Activated naive CD8-positive, alpha-beta T cell treated with anti-CD3 and anti-CD28 coated beads for 36 hours (primary cell): Measurements from ENCODE around the gene MAST4. TPM values are rescaled to one million over a fixed set of nuclear protein-coding genes. Genes with fewer than 3 reads are reported as not detected.

ENCODE experiments used
- DNase-seq: peaks from one replicate; pipeline ENCODE4 v3.0.0; 2021
- H3K27ac Mint-ChIP-seq: one replicate; pipeline ENCODE4 v1.8.0; 2022; ENCODE audit warnings: mild to moderate bottlenecking, moderate library complexity, mixed read lengths
- H3K27me3 Mint-ChIP-seq: one replicate; pipeline ENCODE4 v1.8.0; 2022; ENCODE audit warnings: mild to moderate bottlenecking, mixed read lengths
- H3K36me3 Mint-ChIP-seq: one replicate; pipeline ENCODE4 v1.8.0; 2021; ENCODE audit warnings: mild to moderate bottlenecking, mixed read lengths
- H3K4me1 Mint-ChIP-seq: one replicate; pipeline ENCODE4 v1.8.0; 2021; ENCODE audit warnings: mixed read lengths
- H3K4me3 Mint-ChIP-seq: one replicate; pipeline ENCODE4 v1.8.0; 2022; ENCODE audit warnings: mild to moderate bottlenecking, moderate library complexity, mixed read lengths
- H3K9me3 Mint-ChIP-seq: one replicate; pipeline ENCODE4 v1.8.0; 2022; ENCODE audit warnings: mixed read lengths
- total RNA-seq, 2 experiments: library from RNA; stranded (reverse); gene quantifications; one replicate each; pipeline ENCODE4 v1.2.3, GENCODE V29; 2021

Gene MAST4
- total RNA-seq, 2 experiments from 2014 or later = 8.9 to 9.8 TPM

DNA sequence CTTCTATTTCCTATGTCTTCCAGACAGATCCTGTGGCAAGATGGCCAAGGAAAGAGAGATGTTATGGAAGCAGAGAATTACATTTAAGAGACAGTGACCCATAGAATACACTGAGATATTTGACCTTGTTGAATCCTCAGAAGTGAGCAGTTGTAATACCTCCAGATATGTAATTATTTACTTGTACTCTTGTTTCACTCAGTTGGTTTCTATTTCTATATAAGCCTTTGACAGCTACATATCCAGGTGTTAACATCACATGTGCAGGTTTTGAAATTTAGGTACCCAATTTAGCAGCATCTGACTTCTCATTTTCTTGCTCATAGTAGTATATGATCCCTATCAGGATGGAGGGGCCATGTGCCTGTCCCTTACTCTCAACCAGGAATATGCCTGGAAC lies 330.9 kb downstream of the MAST4 start:
- no peak for DNase-seq

DNA sequence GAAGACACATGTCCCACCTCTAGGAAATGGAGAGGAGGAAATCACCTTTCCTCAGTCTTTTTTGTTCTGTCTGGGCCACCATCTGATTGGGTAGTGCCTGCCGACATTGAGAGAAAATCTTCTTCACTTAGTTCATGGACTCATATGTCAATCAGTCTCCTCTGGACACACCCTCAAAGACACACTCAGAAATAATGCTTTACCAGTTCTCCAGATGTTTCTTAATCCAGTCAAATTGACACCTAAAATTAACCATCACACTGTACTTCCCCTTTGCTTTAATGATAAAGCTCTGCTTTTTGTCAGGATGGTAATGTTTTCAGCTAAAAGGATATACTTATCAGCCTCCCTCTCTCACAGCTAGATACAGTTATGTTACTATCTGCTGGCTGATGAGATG lies 333.1 kb downstream of the MAST4 start:
- Mint-ChIP-seq H3K4me1 (peaks cover 3% of the 10 kb centered on the region), H3K27ac (no peak overlapping the region), H3K27me3 (peaks cover 22% of the 10 kb centered on the region), H3K4me3 (no peak overlapping the region), H3K36me3 (no peaks in the 10 kb centered on the region), H3K9me3 (no peaks in the 10 kb centered on the region)
- DNase-seq = no peak

More for the DNA sequence above, 330.9 kb downstream of the MAST4 start:
- Mint-ChIP-seq H3K4me1 (peaks cover 6% of the 10 kb centered on the region), H3K9me3 (no peaks in the 10 kb centered on the region), H3K27ac (no peak overlapping the region), H3K4me3 (no peak overlapping the region), H3K36me3 (no peaks in the 10 kb centered on the region), H3K27me3 (peaks cover 25% of the 10 kb centered on the region)

GRCh38 chr5:66929995-66930394 lies 333.8 kb downstream of the MAST4 start:
- peaks cover 3% of the 10 kb centered on the region for H3K4me1 Mint-ChIP-seq
- no peak overlapping the region for H3K27ac Mint-ChIP-seq
- H3K36me3 Mint-ChIP-seq = no peaks in the 10 kb centered on the region
- no peak overlapping the region for H3K4me3 Mint-ChIP-seq
- H3K9me3 Mint-ChIP-seq = no peaks in the 10 kb centered on the region
- no peak for DNase-seq
- peaks cover 24% of the 10 kb centered on the region for H3K27me3 Mint-ChIP-seq

DNA sequence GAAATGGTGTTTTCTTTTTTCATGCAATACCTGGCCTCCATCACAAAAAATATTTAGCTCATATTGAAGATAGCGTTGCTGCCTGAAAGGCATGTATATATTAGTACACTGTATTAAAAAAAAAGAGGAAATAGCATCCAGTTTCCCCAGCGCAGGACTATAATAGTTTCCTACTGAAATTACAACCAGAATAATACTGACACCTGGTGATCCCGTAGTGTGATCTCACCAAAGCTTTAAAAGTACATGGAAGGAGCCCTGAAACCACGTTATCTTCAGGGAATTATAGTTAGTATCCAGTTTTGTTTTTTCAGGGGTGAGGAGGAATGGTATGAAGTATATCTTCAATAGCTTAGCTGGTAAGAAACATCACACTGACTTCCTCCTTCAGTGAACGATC lies 335.5 kb downstream of the MAST4 start:
- H3K27ac Mint-ChIP-seq = no peak overlapping the region
- peaks cover 22% of the 10 kb centered on the region for H3K27me3 Mint-ChIP-seq
- no peaks in the 10 kb centered on the region for H3K36me3 Mint-ChIP-seq
- H3K9me3 Mint-ChIP-seq = no peaks in the 10 kb centered on the region
- H3K4me1 Mint-ChIP-seq = peaks cover 3% of the 10 kb centered on the region
- H3K4me3 Mint-ChIP-seq = no peak overlapping the region
- no peak for DNase-seq

- Mint-ChIP-seq H3K4me3 (no peak overlapping the region), H3K4me1 (peaks cover 3% of the 10 kb centered on the region), H3K9me3 (no peaks in the 10 kb centered on the region), H3K27me3 (peaks cover 25% of the 10 kb centered on the region), H3K27ac (no peak overlapping the region), H3K36me3 (no peaks in the 10 kb centered on the region)
- no peak for DNase-seq
Observed at GRCh38 chr5:66932457-66932856, 336.3 kb downstream of the MAST4 start.

GRCh38 chr5:66933066-66933465 lies 336.9 kb downstream of the MAST4 start:
- no peaks in the 10 kb centered on the region for H3K9me3 Mint-ChIP-seq
- DNase-seq = no peak
- H3K27ac Mint-ChIP-seq = no peak overlapping the region
- peaks cover 3% of the 10 kb centered on the region for H3K4me1 Mint-ChIP-seq
- peaks cover 24% of the 10 kb centered on the region for H3K27me3 Mint-ChIP-seq
- no peak overlapping the region for H3K4me3 Mint-ChIP-seq
- no peaks in the 10 kb centered on the region for H3K36me3 Mint-ChIP-seq

DNA sequence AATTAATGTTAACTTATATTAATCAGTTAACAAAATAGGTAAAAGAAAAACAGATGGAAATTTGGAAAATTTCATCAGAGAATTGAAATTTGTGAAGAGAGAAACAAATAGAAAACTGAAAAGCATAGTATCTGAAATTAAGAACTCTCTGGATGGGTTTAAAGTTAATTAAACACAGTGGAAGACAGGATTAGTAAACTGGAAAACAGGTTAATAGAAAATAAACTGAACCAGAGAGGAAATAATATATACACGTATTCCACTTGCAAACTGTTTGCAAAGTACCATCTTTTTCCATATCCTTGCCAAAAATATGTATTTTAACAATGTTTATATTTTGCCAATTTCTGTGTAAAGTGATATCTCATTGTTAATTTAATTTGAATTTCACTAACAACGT lies 342.9 kb downstream of the MAST4 start:
- peaks cover 6% of the 10 kb centered on the region for H3K9me3 Mint-ChIP-seq
- no peaks in the 10 kb centered on the region for H3K36me3 Mint-ChIP-seq
- H3K4me1 Mint-ChIP-seq = peaks cover 2% of the 10 kb centered on the region
- peaks cover 13% of the 10 kb centered on the region for H3K27me3 Mint-ChIP-seq
- H3K27ac Mint-ChIP-seq = no peak overlapping the region
- H3K4me3 Mint-ChIP-seq = no peak overlapping the region
- DNase-seq = no peak

DNA sequence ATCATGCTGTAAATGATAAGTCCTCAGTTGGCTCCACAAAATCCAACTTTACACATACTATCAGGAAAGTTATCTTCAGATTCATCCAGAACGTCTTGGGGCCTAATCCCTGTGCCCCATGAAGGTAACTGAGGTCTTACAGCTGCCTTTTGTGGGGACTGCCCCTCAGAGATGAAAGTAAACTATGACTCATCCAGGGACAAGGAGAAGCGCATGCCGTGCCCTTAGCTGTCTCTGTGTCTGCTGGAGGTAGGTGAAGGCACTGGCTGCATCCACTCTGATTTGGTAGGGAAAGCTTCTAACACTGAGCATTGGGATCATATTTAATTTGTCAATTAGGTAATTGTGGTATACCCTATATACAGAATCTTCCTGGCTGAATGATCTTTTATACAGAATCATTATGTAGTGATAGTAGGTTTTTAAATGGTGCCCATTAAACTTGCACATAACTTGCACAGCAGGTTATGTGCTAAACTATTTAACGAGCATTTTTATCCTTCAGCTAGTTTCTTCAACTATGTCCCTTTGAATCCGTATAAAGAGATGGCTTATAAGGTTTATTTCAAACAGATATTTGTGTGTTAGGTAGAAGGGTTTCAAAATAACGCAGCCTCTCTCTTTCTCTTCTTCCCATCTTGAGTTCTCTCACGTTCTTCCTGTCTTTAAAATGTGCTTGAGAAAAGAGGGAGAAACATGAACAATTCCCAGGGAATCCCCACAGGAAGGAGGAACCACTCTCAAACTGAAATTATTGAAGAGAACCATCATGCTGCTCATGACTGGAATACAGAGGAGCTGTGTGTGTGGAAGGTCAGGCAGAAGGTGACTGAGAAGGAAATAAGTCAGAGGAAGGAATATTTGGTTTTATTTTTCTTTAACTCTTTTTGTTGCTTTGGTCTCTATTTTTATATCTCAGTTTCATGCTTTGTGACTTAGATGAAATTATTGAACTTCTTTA lies 349.5 kb downstream of the MAST4 start:
- Mint-ChIP-seq H3K27ac (no peak overlapping the region), H3K4me3 (no peak overlapping the region), H3K27me3 (peaks cover 3% of the 10 kb centered on the region), H3K4me1 (peaks cover 11% of the 10 kb centered on the region), H3K9me3 (no peaks in the 10 kb centered on the region), H3K36me3 (no peaks in the 10 kb centered on the region)
- peak; percentile 25 for DNase-seq

- Mint-ChIP-seq H3K36me3 (no peaks in the 10 kb centered on the region), H3K4me3 (no peak overlapping the region), H3K27me3 (peaks cover 3% of the 10 kb centered on the region), H3K27ac (no peak overlapping the region), H3K9me3 (no peaks in the 10 kb centered on the region), H3K4me1 (peaks cover 11% of the 10 kb centered on the region)
- no peak for DNase-seq
Observed at GRCh38 chr5:66947458-66947857, 351.3 kb downstream of the MAST4 start.

DNA sequence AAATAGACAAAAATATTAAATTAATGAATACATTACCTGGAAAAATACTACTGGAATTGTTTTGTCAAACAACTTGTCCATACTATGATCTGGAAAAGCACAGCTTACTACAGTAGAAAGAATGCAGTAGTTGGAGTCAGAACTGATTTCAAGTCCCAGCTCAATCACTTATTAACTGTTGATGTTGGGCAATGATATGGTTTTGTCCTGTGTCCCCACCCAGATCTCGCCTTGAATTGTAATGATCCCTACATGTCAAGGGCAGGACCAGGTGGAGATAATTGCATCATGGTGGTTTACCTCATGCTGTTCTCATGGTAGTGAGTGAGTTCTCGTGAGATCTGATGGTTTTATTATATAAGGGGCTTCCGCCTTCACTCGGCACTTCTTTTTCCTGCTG lies 352.9 kb downstream of the MAST4 start:
- H3K9me3 Mint-ChIP-seq = no peaks in the 10 kb centered on the region
- peaks cover 3% of the 10 kb centered on the region for H3K27me3 Mint-ChIP-seq
- H3K4me3 Mint-ChIP-seq = no peak overlapping the region
- no peak for DNase-seq
- H3K36me3 Mint-ChIP-seq = no peaks in the 10 kb centered on the region
- H3K4me1 Mint-ChIP-seq = peaks cover 14% of the 10 kb centered on the region
- no peak overlapping the region for H3K27ac Mint-ChIP-seq

GRCh38 chr5:66952153-66952552 lies 356.0 kb downstream of the MAST4 start:
- no peak overlapping the region for H3K27ac Mint-ChIP-seq
- DNase-seq = no peak
- peaks cover 5% of the 10 kb centered on the region for H3K4me1 Mint-ChIP-seq
- H3K4me3 Mint-ChIP-seq = no peak overlapping the region
- no peaks in the 10 kb centered on the region for H3K9me3 Mint-ChIP-seq
- H3K36me3 Mint-ChIP-seq = no peaks in the 10 kb centered on the region
- peaks cover 4% of the 10 kb centered on the region for H3K27me3 Mint-ChIP-seq

GRCh38 chr5:66956439-66956838 lies 360.2 kb downstream of the MAST4 start:
- DNase-seq = no peak
- H3K27me3 Mint-ChIP-seq = peaks cover 8% of the 10 kb centered on the region

GRCh38 chr5:66958201-66958979 lies 362.2 kb downstream of the MAST4 start:
- Mint-ChIP-seq H3K9me3 (no peaks in the 10 kb centered on the region), H3K4me1 (no peaks in the 10 kb centered on the region), H3K36me3 (no peaks in the 10 kb centered on the region), H3K27ac (no peak overlapping the region), H3K27me3 (peaks cover 10% of the 10 kb centered on the region), H3K4me3 (no peak overlapping the region)
- no peak for DNase-seq

More at GRCh38 chr5:66956439-66956838, 360.2 kb downstream of the MAST4 start:
- Mint-ChIP-seq H3K27ac (no peak overlapping the region), H3K9me3 (no peaks in the 10 kb centered on the region), H3K4me1 (peaks cover 5% of the 10 kb centered on the region), H3K4me3 (no peak overlapping the region), H3K36me3 (no peaks in the 10 kb centered on the region)

DNA sequence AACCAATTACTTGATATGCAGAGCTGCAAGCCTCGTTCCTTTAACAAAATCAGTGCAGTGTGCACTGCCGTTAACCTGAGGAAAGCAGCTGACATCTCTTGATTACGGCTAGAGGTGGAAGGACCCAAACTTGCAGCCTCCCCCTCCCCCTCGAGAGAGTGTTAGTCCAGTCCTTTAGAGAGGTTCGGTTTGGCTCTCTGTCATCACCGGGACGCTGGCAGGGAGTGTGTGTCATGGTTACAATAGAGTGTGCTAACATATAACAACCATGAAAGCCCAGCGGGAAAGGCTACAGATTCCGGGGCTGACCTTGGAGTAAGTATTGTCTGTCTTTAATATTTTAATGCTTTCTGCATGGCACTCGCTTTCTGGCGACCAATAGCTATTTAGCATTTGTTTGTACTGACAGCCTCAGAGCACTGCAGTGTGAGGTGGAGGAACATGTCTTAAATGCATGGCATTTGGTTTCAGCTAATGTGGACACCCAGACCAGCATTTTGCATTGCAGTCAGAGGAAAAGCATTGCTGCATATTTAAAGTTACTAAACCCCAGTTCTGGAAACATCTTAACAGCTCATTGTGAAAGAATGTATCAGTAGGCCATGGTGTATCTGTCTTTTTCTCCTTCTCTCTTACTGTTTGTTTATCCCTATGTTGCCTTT lies 362.9 kb downstream of the MAST4 start:
- Mint-ChIP-seq H3K27me3 (peaks cover 10% of the 10 kb centered on the region), H3K9me3 (no peaks in the 10 kb centered on the region), H3K27ac (no peak overlapping the region), H3K4me3 (no peak overlapping the region), H3K4me1 (no peaks in the 10 kb centered on the region), H3K36me3 (no peaks in the 10 kb centered on the region)
- DNase-seq = no peak

DNA sequence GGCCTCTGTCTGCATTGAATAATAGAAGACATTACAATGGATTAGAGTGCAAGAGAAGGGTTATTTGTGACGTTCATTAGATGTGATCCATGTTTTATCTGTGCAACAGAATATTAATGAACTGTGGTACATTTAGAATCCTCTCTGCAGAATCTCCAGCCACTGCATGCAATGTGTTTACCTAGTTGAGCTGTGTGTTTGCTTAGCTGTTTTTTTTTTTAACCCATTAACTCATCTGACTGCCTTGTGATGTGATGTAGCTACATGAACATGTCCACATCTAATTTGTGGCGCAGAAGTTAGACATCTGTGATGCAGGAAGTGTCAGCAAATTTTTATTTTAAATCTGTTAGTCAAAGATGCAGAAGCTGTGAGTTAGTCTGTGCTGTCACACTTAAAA lies 363.5 kb downstream of the MAST4 start:
- Mint-ChIP-seq H3K36me3 (no peaks in the 10 kb centered on the region), H3K4me3 (no peak overlapping the region), H3K4me1 (no peaks in the 10 kb centered on the region), H3K9me3 (no peaks in the 10 kb centered on the region), H3K27ac (no peak overlapping the region), H3K27me3 (peaks cover 10% of the 10 kb centered on the region)
- DNase-seq = no peak
